Endothelial cell (in vitro differentiated cells): ENCODE data around the gene VTI1A. TPM values are rescaled to one million over a fixed set of nuclear protein-coding genes. Genes with fewer than 3 reads are reported as not detected.
"Not testable (repeated sequence)": the region's sequence is repeated elsewhere in the genome, so short reads cannot be mapped to it uniquely, and the experiment has no call there.

Experiments used
- DNase-seq: peaks from one replicate; pipeline ENCODE4 v3.0.0; 2021; ENCODE audit warnings: low spot score
- H3K27ac Mint-ChIP-seq: one replicate; pipeline ENCODE4 v1.8.0; 2021; ENCODE audit warnings: mixed read lengths, inconsistent platforms; ENCODE audit not compliant: unreplicated experiment
- H3K27me3 Mint-ChIP-seq: one replicate; pipeline ENCODE4 v1.8.0; 2021; ENCODE audit warnings: mild to moderate bottlenecking, moderate library complexity, mixed read lengths, inconsistent platforms; ENCODE audit not compliant: unreplicated experiment
- H3K36me3 Mint-ChIP-seq: one replicate; pipeline ENCODE4 v1.8.0; 2021; ENCODE audit warnings: mild to moderate bottlenecking, low read depth, mixed read lengths, inconsistent platforms; ENCODE audit not compliant: unreplicated experiment
- H3K4me1 Mint-ChIP-seq: one replicate; pipeline ENCODE4 v1.8.0; 2021; ENCODE audit warnings: mild to moderate bottlenecking, mixed read lengths, inconsistent platforms; ENCODE audit not compliant: unreplicated experiment
- H3K4me3 Mint-ChIP-seq: one replicate; pipeline ENCODE4 v1.8.0; 2021; ENCODE audit warnings: mild to moderate bottlenecking, mixed read lengths, inconsistent platforms; ENCODE audit not compliant: unreplicated experiment
- H3K9me3 Mint-ChIP-seq: one replicate; pipeline ENCODE4 v1.8.0; 2021; ENCODE audit warnings: mixed read lengths, inconsistent platforms; ENCODE audit not compliant: unreplicated experiment
- total RNA-seq: library from RNA; stranded (reverse); fragmentation: NEBNext Ultra II Directional; extraction: Animal tissue kit (Norgen Biotek cat#: 25700); gene quantifications from one replicate; pipeline ENCODE4 v1.2.1, GENCODE V29; 2021; ENCODE audit not compliant: unreplicated experiment
- TF ChIP-seq, protein P1 (sequence below): fragments of 200-600 bp; sonication (generic); IDR thresholded peaks from one replicate; pipeline ENCODE4 v1.5.0; 2021; ENCODE audit warnings: antibody characterized with exemption; ENCODE audit not compliant: unreplicated experiment

VTI1A gene
- total RNA-seq, 1 donor from 2014 or later = 35.4 TPM

DNA sequence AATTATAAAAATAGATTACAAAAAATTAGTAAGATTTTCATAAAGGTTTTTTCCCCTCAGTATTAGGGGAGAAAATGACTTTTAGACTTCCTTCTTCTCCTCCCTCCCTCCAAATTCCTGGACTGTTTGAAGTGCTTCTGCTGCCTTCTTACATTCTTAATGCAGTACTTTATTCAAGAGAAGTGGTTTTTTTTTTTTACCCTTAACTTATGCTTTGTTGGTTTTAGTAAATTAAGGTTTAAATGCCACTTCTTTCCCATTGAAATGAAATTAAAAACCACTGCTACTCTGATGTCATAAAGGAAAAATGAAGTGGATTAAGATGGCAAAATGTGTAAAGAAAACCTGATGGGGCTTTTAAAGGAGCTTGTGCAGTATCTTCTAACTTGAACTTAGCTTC, 140.7 kb downstream of the VTI1A start:
- Mint-ChIP-seq H3K9me3 (no peaks in the 10 kb centered on the region), H3K27me3 (peaks cover 1% of the 10 kb centered on the region), H3K27ac (no peak overlapping the region), H3K36me3 (peaks cover 3% of the 10 kb centered on the region), H3K4me1 (peaks cover 8% of the 10 kb centered on the region), H3K4me3 (no peak overlapping the region)
- TF ChIP-seq, protein P1, sequence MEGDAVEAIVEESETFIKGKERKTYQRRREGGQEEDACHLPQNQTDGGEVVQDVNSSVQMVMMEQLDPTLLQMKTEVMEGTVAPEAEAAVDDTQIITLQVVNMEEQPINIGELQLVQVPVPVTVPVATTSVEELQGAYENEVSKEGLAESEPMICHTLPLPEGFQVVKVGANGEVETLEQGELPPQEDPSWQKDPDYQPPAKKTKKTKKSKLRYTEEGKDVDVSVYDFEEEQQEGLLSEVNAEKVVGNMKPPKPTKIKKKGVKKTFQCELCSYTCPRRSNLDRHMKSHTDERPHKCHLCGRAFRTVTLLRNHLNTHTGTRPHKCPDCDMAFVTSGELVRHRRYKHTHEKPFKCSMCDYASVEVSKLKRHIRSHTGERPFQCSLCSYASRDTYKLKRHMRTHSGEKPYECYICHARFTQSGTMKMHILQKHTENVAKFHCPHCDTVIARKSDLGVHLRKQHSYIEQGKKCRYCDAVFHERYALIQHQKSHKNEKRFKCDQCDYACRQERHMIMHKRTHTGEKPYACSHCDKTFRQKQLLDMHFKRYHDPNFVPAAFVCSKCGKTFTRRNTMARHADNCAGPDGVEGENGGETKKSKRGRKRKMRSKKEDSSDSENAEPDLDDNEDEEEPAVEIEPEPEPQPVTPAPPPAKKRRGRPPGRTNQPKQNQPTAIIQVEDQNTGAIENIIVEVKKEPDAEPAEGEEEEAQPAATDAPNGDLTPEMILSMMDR = no peak
- DNase-seq = no peak

DNA sequence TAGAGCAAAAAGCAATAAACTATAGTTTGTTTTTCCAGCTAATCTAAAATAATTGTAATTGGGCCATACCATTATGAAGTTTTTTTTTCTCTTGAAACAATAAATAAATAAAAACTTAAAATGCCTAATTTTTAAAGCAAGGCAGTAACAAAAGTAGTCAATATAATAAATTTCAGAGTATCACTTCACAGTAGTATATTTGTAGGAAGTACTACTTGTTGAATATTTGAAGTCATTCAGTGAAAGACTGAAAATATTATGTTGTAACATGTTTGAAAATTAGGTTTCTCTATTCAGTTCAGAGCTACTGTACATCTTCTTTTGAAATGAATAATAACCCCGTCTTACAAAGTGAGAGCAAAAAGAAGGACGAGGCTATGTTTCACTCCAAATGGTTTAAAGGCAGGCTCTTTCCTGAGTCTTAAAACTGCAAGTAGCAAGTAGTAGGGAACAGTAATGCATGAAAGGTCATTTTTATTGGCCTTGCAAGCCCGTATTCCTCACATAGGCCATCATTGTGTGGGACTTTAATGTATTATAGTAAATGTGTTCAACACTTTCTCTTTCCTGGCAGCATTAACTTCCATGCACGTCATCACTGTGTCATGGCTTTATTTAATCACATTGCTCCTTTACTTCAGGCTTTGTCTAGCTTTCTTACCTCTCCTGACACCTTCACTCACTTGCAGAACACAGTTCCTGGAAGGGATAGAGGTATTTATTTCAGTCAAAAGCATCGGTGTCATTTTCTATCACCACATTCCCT, 141.4 kb downstream of the VTI1A start:
- peaks cover 1% of the 10 kb centered on the region for H3K27me3 Mint-ChIP-seq
- no peak for DNase-seq
- peaks cover 3% of the 10 kb centered on the region for H3K36me3 Mint-ChIP-seq
- H3K4me1 Mint-ChIP-seq = peaks cover 8% of the 10 kb centered on the region
- H3K27ac Mint-ChIP-seq = no peak overlapping the region
- no peak overlapping the region for H3K4me3 Mint-ChIP-seq
- TF ChIP-seq, protein P1 = no peak
- no peaks in the 10 kb centered on the region for H3K9me3 Mint-ChIP-seq

DNA sequence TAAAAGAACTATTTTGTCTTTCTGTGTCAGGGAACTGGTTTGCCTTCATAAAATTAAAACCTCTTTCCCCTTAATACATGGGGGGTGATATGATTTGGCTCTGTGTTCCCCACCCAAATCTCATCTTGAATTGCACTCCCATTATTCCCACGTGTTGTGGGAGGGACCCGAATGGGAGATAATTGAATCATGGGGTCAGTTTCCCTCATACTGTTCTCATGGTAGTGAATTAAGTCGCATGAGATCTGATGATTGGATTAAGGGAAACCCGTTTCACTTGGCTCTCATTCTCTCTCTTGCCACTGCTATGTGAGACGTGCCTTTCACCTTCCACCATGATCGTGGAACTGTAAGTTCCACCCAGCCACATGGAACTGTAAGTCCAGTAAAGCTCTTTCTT, 142.1 kb downstream of the VTI1A start:
- H3K27me3 Mint-ChIP-seq = peaks cover 1% of the 10 kb centered on the region
- peaks cover 3% of the 10 kb centered on the region for H3K36me3 Mint-ChIP-seq
- no peak overlapping the region for H3K4me3 Mint-ChIP-seq
- no peak overlapping the region for H3K27ac Mint-ChIP-seq
- H3K4me1 Mint-ChIP-seq = peaks cover 8% of the 10 kb centered on the region
- TF ChIP-seq, protein P1 = no peak
- no peak for DNase-seq
- no peaks in the 10 kb centered on the region for H3K9me3 Mint-ChIP-seq

DNA sequence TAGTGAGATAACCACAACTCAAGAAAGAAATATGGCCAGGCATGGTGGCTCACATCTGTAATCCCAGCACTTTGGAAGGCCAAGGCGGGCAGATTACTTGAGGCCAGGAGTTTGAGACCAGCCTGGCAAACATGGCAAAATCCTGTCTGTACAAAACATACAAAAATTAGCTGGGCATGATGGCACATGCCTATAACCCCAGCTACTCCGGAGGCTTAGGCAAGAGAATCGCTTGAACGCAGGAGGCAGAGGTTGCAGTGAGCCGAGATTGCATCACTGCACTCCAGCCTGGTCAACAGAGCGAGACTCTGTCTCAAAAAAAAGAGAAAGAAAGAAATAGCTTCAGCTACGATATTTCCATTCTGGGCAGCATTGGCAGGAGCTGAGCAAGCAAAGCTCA, 143.8 kb downstream of the VTI1A start:
- H3K9me3 Mint-ChIP-seq, H3K36me3 Mint-ChIP-seq, DNase-seq, H3K4me3 Mint-ChIP-seq, H3K4me1 Mint-ChIP-seq, H3K27me3 Mint-ChIP-seq, H3K27ac Mint-ChIP-seq: not testable (repeated sequence)

DNA sequence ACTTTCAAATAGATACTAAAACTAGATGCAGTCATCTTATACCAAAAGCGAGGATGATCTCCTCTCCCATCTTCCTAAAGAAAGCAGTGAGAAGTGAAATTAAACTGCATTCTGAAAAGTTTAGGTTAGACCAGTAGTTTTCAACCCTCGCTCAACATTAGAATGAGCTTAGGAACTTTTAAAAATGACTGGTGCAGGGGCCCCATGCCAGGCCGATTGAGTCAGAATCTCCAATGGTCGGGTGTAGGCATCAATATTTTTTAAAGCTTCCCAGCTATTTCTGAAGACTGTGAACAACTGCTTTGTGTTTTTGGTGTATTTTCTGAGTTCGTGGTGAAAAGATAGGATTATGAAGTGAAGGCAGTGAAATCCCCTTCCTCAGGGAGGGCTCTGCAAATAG, 146.0 kb downstream of the VTI1A start:
- H3K27ac Mint-ChIP-seq = no peak overlapping the region
- no peaks in the 10 kb centered on the region for H3K4me1 Mint-ChIP-seq
- H3K36me3 Mint-ChIP-seq = peaks cover 3% of the 10 kb centered on the region
- no peaks in the 10 kb centered on the region for H3K27me3 Mint-ChIP-seq
- no peaks in the 10 kb centered on the region for H3K9me3 Mint-ChIP-seq
- H3K4me3 Mint-ChIP-seq = no peak overlapping the region
- DNase-seq = no peak
- TF ChIP-seq, protein P1 = no peak
